Hepatocyte (in vitro differentiated cells): ENCODE measurements around the gene FMN1. TPM values are rescaled to one million over a fixed set of nuclear protein-coding genes. Genes with fewer than 3 reads are reported as not detected.

ENCODE experiments used
- DNase-seq: peaks from one replicate; pipeline ENCODE4 v3.0.0-alpha.2; 2016; ENCODE audit warnings: low spot score
- H2AFZ ChIP-seq: fragments of 200-600 bp; sonication (generic); 2 replicates; pipeline ENCODE4 v1.6.0; 2016; ENCODE audit warnings: antibody characterized with exemption, mild to moderate bottlenecking
- H3K27ac ChIP-seq: fragments of 200-600 bp; sonication (generic); 2 replicates; pipeline ENCODE4 v1.5.1; 2016; ENCODE audit warnings: mild to moderate bottlenecking
- H3K27me3 ChIP-seq: fragments of 200-600 bp; sonication (generic); 2 replicates; pipeline ENCODE4 v1.6.1; 2016
- H3K36me3 ChIP-seq: fragments of 200-600 bp; sonication (generic); replicated peaks from 2 replicates; pipeline ENCODE4 v1.5.1; 2016; ENCODE audit warnings: low read depth; ENCODE audit not compliant: insufficient read depth
- H3K4me1 ChIP-seq: fragments of 200-600 bp; sonication (generic); 2 replicates; pipeline ENCODE4 v1.5.1; 2016; ENCODE audit warnings: mild to moderate bottlenecking, moderate library complexity; ENCODE audit not compliant: insufficient read depth
- H3K4me2 ChIP-seq: fragments of 200-600 bp; sonication (generic); 2 replicates; pipeline ENCODE4 v1.6.0; 2016
- H3K4me3 ChIP-seq: fragments of 200-600 bp; sonication (generic); 2 replicates; pipeline ENCODE4 v1.5.1; 2016; ENCODE audit warnings: mild to moderate bottlenecking
- H3K79me2 ChIP-seq: fragments of 200-600 bp; sonication (generic); 2 replicates; pipeline ENCODE4 v1.6.0; 2017; ENCODE audit warnings: mild to moderate bottlenecking
- H3K9me2 ChIP-seq: fragments of 200-600 bp; sonication (generic); replicated peaks from 2 replicates; pipeline ENCODE4 v1.6.0; 2017; ENCODE audit warnings: mild to moderate bottlenecking; ENCODE audit not compliant: insufficient read depth
- H3K9me3 ChIP-seq: fragments of 200-600 bp; sonication (generic); 2 replicates; pipeline ENCODE4 v1.5.1; 2016; ENCODE audit warnings: low read depth, mild to moderate bottlenecking
- H4K20me1 ChIP-seq: fragments of 200-600 bp; sonication (generic); 2 replicates; pipeline ENCODE4 v1.6.0; 2016; ENCODE audit warnings: mild to moderate bottlenecking; ENCODE audit not compliant: insufficient read depth, poor library complexity, severe bottlenecking
- EZH2 ChIP-seq: fragments of 200-600 bp; sonication (generic); IDR thresholded peaks from 2 replicates; pipeline ENCODE4 v1.6.1; 2016; ENCODE audit warnings: antibody characterized with exemption, mild to moderate bottlenecking, borderline replicate concordance
- EZH2phosphoT487 ChIP-seq: fragments of 200-600 bp; sonication (generic); IDR thresholded peaks from one replicate; pipeline ENCODE4 v1.6.1; 2018; ENCODE audit warnings: antibody characterized with exemption, mild to moderate bottlenecking, low read depth, moderate library complexity; ENCODE audit not compliant: unreplicated experiment, severe bottlenecking
- WGBS: methylation state at CpG from one replicate; pipeline ENCODE4 v1.1.6; 2016; ENCODE audit warnings: low lambda C conversion rate; ENCODE audit errors: missing lambda C conversion rate; 5-methylcytosine and 5-hydroxymethylcytosine counted together
- polyA plus RNA-seq: library from polyadenylated mRNA; unstranded; fragments of >200 nt; fragmentation: Nextera tagmentation; extraction: Ambion mirVana; gene quantifications from 2 replicates; pipeline ENCODE4 v1.2.1, GENCODE V29; 2016
- total RNA-seq: library from RNA; depleted of rRNA; stranded (reverse); fragments of >200 nt; gene quantifications from 2 replicates; pipeline ENCODE4 v1.2.3, GENCODE V29; 2014
- TF ChIP-seq, protein P1 (sequence below): fragments of 200-600 bp; sonication (generic); IDR thresholded peaks from 2 replicates; pipeline ENCODE4 v1.5.1; 2016; ENCODE audit warnings: antibody characterized with exemption, mild to moderate bottlenecking; ENCODE audit not compliant: poor library complexity

The FMN1 gene
- total and polyA plus RNA-seq, 2 experiments from 2014 or later = 0.07 to 0.70 TPM

- no peaks in the 10 kb centered on the region for H3K9me3 ChIP-seq
- H3K27ac ChIP-seq = no peak overlapping the region
- no peaks in the 10 kb centered on the region for H3K36me3 ChIP-seq
- no peak for TF ChIP-seq EZH2
- TF ChIP-seq, protein P1, sequence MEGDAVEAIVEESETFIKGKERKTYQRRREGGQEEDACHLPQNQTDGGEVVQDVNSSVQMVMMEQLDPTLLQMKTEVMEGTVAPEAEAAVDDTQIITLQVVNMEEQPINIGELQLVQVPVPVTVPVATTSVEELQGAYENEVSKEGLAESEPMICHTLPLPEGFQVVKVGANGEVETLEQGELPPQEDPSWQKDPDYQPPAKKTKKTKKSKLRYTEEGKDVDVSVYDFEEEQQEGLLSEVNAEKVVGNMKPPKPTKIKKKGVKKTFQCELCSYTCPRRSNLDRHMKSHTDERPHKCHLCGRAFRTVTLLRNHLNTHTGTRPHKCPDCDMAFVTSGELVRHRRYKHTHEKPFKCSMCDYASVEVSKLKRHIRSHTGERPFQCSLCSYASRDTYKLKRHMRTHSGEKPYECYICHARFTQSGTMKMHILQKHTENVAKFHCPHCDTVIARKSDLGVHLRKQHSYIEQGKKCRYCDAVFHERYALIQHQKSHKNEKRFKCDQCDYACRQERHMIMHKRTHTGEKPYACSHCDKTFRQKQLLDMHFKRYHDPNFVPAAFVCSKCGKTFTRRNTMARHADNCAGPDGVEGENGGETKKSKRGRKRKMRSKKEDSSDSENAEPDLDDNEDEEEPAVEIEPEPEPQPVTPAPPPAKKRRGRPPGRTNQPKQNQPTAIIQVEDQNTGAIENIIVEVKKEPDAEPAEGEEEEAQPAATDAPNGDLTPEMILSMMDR = no peak
- TF ChIP-seq EZH2phosphoT487 = no peak
- no peak overlapping the region for H3K4me2 ChIP-seq
- no peak overlapping the region for H2AFZ ChIP-seq
- no peak for DNase-seq
- H3K9me2 ChIP-seq = no peaks in the 10 kb centered on the region
- no peaks in the 10 kb centered on the region for H3K79me2 ChIP-seq
- no peaks in the 10 kb centered on the region for H4K20me1 ChIP-seq
- H3K27me3 ChIP-seq = peaks cover 6% of the 10 kb centered on the region
- H3K4me1 ChIP-seq = peaks cover 1% of the 10 kb centered on the region
- H3K4me3 ChIP-seq = no peak overlapping the region
Observed at GRCh38 chr15:33137101-33137500, 57.4 kb downstream of the FMN1 start.

GRCh38 chr15:33136353-33136752 is 58.2 kb downstream of the FMN1 start:
- no peak for TF ChIP-seq EZH2phosphoT487
- Histone ChIP-seq H2AFZ (no peak overlapping the region), H4K20me1 (no peaks in the 10 kb centered on the region), H3K27ac (no peak overlapping the region), H3K9me2 (no peaks in the 10 kb centered on the region), H3K4me1 (no peaks in the 10 kb centered on the region), H3K4me3 (no peak overlapping the region), H3K9me3 (no peaks in the 10 kb centered on the region), H3K27me3 (peaks cover 6% of the 10 kb centered on the region), H3K79me2 (no peaks in the 10 kb centered on the region), H3K36me3 (no peaks in the 10 kb centered on the region), H3K4me2 (no peak overlapping the region)
- 56% methylated on average over 4 of the region's 4 CpGs for WGBS
- no peak for DNase-seq

DNA sequence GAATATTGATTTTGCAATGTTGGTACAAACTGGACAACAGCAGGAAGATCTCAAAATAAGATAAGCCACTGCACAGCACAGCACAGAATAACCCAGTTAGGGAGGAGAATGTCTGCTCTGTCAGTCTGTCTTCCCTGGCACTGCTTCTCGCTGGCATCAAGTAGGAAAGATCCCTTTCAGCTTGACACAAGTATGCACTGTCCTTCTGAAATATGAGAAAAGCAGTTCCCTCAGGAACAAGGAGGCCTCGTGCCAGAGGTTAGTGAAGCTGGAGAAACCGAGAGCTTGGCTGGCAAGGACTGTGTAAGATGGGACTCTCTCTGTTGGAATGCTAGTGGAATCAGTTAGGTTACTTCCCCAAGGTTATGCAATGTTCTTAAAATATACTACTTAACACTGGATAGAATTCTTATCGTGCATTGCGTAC is 59.1 kb downstream of the FMN1 start:
- TF ChIP-seq, protein P1 = no peak
- no peak for TF ChIP-seq EZH2phosphoT487
- no peak for TF ChIP-seq EZH2
- Histone ChIP-seq H4K20me1 (no peaks in the 10 kb centered on the region), H3K27me3 (peaks cover 6% of the 10 kb centered on the region), H3K4me2 (no peak overlapping the region), H3K36me3 (no peaks in the 10 kb centered on the region), H2AFZ (no peak overlapping the region), H3K27ac (no peak overlapping the region), H3K9me3 (no peaks in the 10 kb centered on the region), H3K9me2 (no peaks in the 10 kb centered on the region), H3K4me3 (no peak overlapping the region), H3K79me2 (no peaks in the 10 kb centered on the region), H3K4me1 (no peaks in the 10 kb centered on the region)
- 90% methylated on average over 5 of the region's 5 CpGs for WGBS
- DNase-seq = no peak

DNA sequence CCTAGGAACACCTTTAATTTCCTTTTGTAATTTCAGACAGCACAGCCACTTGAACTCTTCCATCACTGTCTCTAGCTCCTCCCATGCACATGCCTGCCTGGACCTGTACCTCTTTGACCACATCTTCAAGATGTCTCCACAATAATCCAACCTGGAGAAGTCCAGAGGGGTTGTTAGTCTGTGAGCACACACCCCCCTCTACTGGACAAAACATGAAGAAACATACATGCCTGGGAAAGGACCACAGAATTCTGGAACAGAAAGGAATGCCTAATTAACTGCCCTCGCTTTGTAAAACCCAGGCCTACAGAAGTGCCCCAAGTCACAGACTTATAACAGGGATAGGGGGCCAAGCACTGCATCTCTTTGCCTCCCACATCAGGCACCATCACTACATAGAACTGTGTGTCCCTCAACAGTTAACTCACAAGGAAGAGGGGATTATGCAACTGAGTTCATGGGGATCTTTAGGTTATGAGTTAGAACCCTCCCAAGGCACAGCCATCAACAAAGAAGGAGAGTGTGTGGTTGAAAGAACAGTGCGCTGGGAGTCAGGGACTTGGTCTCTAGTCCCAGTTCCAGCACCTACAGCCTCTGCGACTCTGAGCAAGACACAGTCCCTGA is 61.7 kb downstream of the FMN1 start:
- no peaks in the 10 kb centered on the region for H3K9me2 ChIP-seq
- H3K9me3 ChIP-seq = no peaks in the 10 kb centered on the region
- no peaks in the 10 kb centered on the region for H4K20me1 ChIP-seq
- no peak overlapping the region for H3K27ac ChIP-seq
- WGBS = 73% methylated on average over 3 of the region's 3 CpGs
- no peaks in the 10 kb centered on the region for H3K4me1 ChIP-seq
- H2AFZ ChIP-seq = no peak overlapping the region
- H3K27me3 ChIP-seq = peaks cover 7% of the 10 kb centered on the region
- no peak overlapping the region for H3K4me3 ChIP-seq
- no peak overlapping the region for H3K4me2 ChIP-seq
- H3K36me3 ChIP-seq = no peaks in the 10 kb centered on the region
- TF ChIP-seq, protein P1 = peak; percentile 76
- no peak for TF ChIP-seq EZH2phosphoT487
- DNase-seq = peak; percentile 73
- H3K79me2 ChIP-seq = no peaks in the 10 kb centered on the region
